Endothelial cell of umbilical vein (primary cell): ENCODE measurements around the gene SLC16A7.

Source experiments
- MAX ChIP-seq: IDR thresholded peaks from 2 replicates; pipeline ENCODE4 v1.6.1; 2011; ENCODE audit not compliant: insufficient read depth, insufficient read length
- POLR2A ChIP-seq: IDR thresholded peaks from 2 replicates; pipeline ENCODE4 v1.6.1; 2012; ENCODE audit warnings: low read depth, mild to moderate bottlenecking, control low read depth, low read length
- TF ChIP-seq, protein P1 (sequence below), 2 donors: IDR thresholded peaks; 1 replicate in 1 of 2; 2 replicates in 1 of 2; pipeline ENCODE4 v1.5.1; 2011; ENCODE audit warnings: low read length in 2 of 2, mild to moderate bottlenecking in 2 of 2, moderate library complexity in 2 of 2, control low read depth in 1 of 2, inconsistent platforms in 1 of 2, low read depth in 1 of 2; ENCODE audit not compliant: insufficient read depth in 1 of 2; ENCODE audit errors: extremely low read depth in 1 of 2

- TF ChIP-seq, protein P1, sequence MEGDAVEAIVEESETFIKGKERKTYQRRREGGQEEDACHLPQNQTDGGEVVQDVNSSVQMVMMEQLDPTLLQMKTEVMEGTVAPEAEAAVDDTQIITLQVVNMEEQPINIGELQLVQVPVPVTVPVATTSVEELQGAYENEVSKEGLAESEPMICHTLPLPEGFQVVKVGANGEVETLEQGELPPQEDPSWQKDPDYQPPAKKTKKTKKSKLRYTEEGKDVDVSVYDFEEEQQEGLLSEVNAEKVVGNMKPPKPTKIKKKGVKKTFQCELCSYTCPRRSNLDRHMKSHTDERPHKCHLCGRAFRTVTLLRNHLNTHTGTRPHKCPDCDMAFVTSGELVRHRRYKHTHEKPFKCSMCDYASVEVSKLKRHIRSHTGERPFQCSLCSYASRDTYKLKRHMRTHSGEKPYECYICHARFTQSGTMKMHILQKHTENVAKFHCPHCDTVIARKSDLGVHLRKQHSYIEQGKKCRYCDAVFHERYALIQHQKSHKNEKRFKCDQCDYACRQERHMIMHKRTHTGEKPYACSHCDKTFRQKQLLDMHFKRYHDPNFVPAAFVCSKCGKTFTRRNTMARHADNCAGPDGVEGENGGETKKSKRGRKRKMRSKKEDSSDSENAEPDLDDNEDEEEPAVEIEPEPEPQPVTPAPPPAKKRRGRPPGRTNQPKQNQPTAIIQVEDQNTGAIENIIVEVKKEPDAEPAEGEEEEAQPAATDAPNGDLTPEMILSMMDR (IDR thresholded peaks at IDR 0.05; ENCODE audit: extremely low read depth in 1 of 2, insufficient read depth in 1 of 2, low read depth in 1 of 2, low read length in 2 of 2) = no peak
- no peak for TF ChIP-seq MAX
- no peak for TF ChIP-seq POLR2A
These were observed 25.7 kb upstream of the SLC16A7 start for GRCh38 chr12:59570145-59570544.
